Eye (tissue), 1 donor: Measurements from ENCODE around the gene REEP6.
"Not testable (repeated sequence)": the region's sequence is repeated elsewhere in the genome, so short reads cannot be mapped to it uniquely, and the experiment has no call there.

ENCODE experiments used
- DNase-seq: peaks from one replicate; pipeline ENCODE4 v3.0.0-alpha.2; 2015

The REEP6 gene

GRCh38 chr19:1526066-1526778, 35.2 kb downstream of the REEP6 start:
- no peak for DNase-seq

GRCh38 chr19:1526979-1527649, 36.1 kb downstream of the REEP6 start:
- no peak for DNase-seq

- DNase-seq: no peak
These were observed 36.8 kb downstream of the REEP6 start for GRCh38 chr19:1527650-1528309.

DNA sequence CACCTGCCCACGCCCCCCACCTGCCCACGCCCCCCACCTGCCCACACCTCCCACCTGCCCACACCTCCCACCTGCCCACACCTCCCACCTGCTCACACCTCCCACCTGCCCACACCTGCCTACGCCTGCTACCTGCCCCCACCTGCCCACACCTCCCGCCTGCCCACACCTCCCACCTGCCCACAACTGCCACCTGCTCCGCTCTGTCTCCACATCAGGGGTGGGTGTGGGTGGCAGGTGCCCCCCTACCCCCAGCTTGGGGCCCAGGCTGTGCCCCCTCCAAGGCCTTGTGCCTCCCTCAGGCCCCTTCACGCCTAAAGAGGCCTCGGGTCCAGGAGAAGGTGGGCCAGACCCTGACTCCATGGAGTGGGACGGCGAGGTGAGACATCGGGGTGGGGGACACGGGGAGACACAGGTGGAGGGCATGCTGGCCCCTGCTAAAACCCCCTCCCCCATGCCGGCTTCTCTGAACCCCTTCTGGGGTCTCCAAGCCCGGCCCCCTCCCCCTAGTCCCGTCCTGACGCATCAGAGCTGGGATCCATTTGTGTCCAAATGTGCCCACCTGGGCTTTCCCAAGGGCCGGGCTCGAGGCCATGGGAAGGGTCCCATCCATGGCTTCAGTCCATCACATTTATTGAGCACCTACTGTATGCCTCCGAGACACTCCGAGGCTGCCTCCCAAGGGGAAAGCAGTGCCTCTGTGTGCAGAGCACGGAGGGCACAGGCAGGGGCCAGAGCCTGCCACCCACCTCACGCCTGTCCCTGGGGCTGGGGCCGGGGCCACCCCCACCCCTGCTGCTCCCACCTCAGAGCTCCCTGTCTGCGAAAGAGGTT, 37.8 kb downstream of the REEP6 start:
- no peak for DNase-seq

- no peak for DNase-seq
These were observed 38.4 kb downstream of the REEP6 start for GRCh38 chr19:1529430-1529816.

DNA sequence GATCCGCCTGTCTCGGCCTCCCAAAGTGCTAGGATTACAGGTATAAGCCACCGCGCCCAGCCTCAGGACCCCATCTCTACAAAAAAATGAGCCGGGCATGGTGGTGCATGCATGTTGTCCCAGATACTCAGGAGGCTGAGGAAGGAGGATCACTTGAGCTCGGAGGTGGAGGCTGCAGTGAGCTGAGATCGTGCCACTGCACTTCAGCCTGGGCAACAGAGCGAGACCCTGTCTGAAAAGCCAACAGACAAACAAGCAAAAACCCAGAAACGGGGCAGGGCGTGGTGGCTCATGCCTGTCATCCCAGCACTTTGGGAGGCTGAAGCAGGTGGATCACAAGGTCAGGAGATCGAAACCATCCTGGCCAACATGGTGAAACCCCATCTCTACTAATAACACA, 39.9 kb downstream of the REEP6 start:
- DNase-seq: not testable (repeated sequence)

DNA sequence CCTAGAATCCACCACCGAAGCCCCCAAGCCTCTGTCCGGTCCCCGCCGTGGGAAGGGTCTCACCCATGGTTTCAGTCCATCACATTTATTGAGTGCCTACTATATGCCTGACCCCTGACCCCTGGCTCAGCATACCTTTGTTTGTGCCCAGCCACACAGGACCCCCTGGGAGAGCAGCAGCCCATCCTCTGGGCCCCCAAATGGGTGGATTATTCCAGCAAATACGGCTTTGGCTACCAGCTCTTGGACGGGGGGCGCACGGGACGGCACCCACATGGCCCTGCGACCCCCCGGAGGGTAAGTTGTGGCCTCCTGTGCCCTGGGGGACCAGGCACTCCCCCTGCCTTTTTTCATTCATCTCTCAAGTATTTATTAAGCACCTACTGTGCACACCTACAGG, 40.6 kb downstream of the REEP6 start:
- DNase-seq: no peak

- no peak for DNase-seq
These were observed 41.0 kb downstream of the REEP6 start for GRCh38 chr19:1532003-1532402.

GRCh38 chr19:1533510-1534150, 42.6 kb downstream of the REEP6 start:
- no peak for DNase-seq

GRCh38 chr19:1534972-1535371, 44.0 kb downstream of the REEP6 start:
- no peak for DNase-seq

GRCh38 chr19:1535699-1536098, 44.7 kb downstream of the REEP6 start:
- DNase-seq: not testable (repeated sequence)

DNA sequence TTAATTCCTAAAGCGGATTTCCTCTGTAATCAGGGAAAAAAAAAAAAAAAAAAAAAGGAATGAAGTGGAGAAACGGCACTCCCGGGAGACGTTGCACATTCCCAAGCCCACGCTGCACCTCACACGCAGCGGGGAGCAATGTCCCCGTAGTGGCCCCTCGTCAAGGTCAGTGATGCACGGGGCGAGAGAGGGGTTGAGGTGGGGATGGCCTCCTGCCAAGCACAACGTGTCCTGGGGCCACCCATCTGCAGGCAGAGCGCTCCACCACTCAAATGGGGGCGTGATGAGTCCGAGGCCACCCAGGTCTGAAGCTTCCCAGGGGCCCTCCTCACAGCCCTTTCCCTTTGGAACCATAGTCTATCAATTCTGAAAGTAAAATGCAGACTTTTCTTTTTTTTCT, 48.0 kb downstream of the REEP6 start:
- DNase-seq: no peak

DNA sequence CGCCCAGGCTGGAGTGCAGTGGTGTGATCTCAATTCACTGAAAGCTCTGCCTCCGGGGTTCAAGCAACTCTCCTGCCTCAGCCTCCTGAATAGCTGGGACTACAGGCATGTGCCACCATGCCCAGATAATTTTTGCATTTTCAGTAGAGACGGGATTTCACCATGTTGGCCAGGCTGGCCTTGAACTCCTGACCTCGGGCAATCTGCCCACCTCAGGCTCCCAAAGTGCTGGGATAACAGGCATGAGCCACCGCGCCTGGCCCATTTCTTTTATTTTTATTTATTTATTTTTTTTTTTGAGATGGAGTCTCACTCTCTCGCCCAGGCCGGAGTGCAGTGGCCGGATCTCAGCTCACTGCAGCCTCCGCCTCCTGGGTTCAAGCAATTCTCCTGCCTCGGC, 48.8 kb downstream of the REEP6 start:
- not testable (repeated sequence) for DNase-seq

DNA sequence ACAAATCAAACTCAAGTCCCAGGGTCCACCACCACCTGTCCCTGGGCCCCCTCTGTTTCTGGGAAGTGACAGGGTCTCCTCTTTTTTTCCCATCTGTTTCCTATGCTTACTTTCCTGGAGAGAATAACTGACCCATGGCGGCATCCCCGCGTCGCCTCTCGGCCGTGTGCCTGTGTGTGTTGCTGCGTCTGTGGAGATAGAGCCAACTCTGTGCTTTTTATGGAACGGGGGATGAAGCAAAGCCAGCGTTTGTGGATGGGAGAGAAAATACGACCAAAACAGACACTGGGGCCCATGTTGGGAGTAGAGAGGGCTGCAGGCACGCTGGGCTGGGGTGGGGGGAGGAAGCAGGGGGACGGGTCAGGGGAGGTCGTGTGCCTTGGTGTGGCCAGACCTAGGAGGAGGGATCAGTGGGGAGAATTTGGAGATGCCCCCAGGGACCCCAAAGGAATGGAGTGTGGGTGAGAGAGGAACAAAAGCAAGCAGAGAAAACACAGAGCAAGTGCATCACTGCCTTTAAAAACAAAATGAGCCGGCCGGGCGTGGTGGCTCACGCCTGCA, 49.5 kb downstream of the REEP6 start:
- DNase-seq: no peak
